K562 (cell line): ENCODE measurements around the gene ZNF433. TPM values are rescaled to one million over a fixed set of nuclear protein-coding genes. Genes with fewer than 3 reads are reported as not detected.

ENCODE experiments used
- ATAC-seq: fragments of 200-7000 bp; cut with Tn5 transposase; 3 replicates; pipeline ENCODE4 v1.9.1; 2020; ENCODE audit warnings: moderate library complexity
- BruUV-seq: library from RNA; stranded (reverse); fragments of 400-500 nt; replicated peaks from 2 replicates; lab custom pipeline; 2021; lab: Mats Ljungman, UMichigan
- CTCF ChIA-PET: fragments of 300-600 bp; formaldehyde crosslinking; extraction: SDS; loops from one replicate; lab custom pipeline; 2021; ENCODE audit warnings: low intra/inter-chr PET ratio; lab: Yijun Ruan, JAX
- POLR2A ChIA-PET: fragments of 300-600, 350-650 bp; sonication (Branson Sonifier 250); formaldehyde crosslinking; extraction: SDS; loops from one replicate; lab custom pipeline; 2021; ENCODE audit warnings: antibody characterized with exemption, inconsistent platforms; lab: Yijun Ruan, JAX
- DNase-seq, 4 experiments: peaks; one replicate each; pipeline versions ENCODE4 v3.0.0 to v3.0.0-alpha.2; 2011 to 2018; ENCODE audit warnings: low spot score in 3 of 4, mixed read lengths in 3 of 4; ENCODE audit errors: extremely low read depth in 1 of 4
- FAIRE-seq: peaks from 2 replicates; lab custom pipeline; 2011; peaks lifted over from hg19 to GRCh38; lab: Jason Lieb, UNC
- H2AFZ ChIP-seq: 2 replicates; pipeline ENCODE4 v1.6.0; 2011; ENCODE audit warnings: low read depth, low read length, control low read depth, inconsistent platforms
- H3K27ac ChIP-seq: fragments of 200-600 bp; 3 replicates; pipeline ENCODE4 v1.8.0; 2011; ENCODE audit warnings: low read depth, mild to moderate bottlenecking, control low read depth, inconsistent platforms, low read length, moderate library complexity, mixed read lengths; ENCODE audit errors: extremely low read depth
- H3K27me3 ChIP-seq, 2 experiments: fragments of 300-600 bp in 1 of 2; 2 replicates in 1 of 2; 3 replicates in 1 of 2; pipeline versions ENCODE4 v1.6.0 to v1.8.0; 2011; ENCODE audit warnings: inconsistent platforms in 2 of 2, low read length in 2 of 2, mild to moderate bottlenecking in 1 of 2, mixed read lengths in 1 of 2, moderate library complexity in 1 of 2; ENCODE audit not compliant: control insufficient read depth in 2 of 2, insufficient read depth in 2 of 2
- H3K36me3 ChIP-seq: fragments of 300-600 bp; 3 replicates; pipeline ENCODE4 v1.8.0; 2011; ENCODE audit warnings: mild to moderate bottlenecking, low read length, inconsistent platforms; ENCODE audit not compliant: control insufficient read depth, insufficient read depth
- H3K4me1 ChIP-seq, 2 experiments: fragments of 200-600 bp in 1 of 2; replicated peaks in 1 of 2; 2 replicates in 1 of 2; 3 replicates in 1 of 2; pipeline versions ENCODE4 v1.5.1 to v1.8.0; 2011; ENCODE audit warnings: inconsistent platforms in 2 of 2, low read length in 2 of 2, mild to moderate bottlenecking in 1 of 2, mixed read lengths in 1 of 2, moderate library complexity in 1 of 2; ENCODE audit not compliant: control insufficient read depth in 2 of 2, insufficient read depth in 2 of 2
- H3K4me2 ChIP-seq: 2 replicates; pipeline ENCODE4 v1.6.1; 2011; ENCODE audit warnings: low read length, control low read depth, inconsistent platforms, mixed read lengths; ENCODE audit not compliant: insufficient read depth
- H3K4me3 ChIP-seq: fragments of 200-600 bp; sonication (generic), shearing (Covaris generic); 2 replicates; pipeline ENCODE4 v1.5.1; 2016; ENCODE audit warnings: control low read depth, inconsistent platforms
- H3K79me2 ChIP-seq: fragments of 200-600 bp; 3 replicates; pipeline ENCODE4 v1.8.0; 2011; ENCODE audit warnings: low read length, inconsistent platforms; ENCODE audit not compliant: control insufficient read depth, insufficient read depth
- H3K9ac ChIP-seq, 2 experiments: 2 replicates each; pipeline versions ENCODE4 v1.6.0 to v1.6.1; 2011; ENCODE audit warnings: low read depth in 2 of 2, low read length in 2 of 2, control low read depth in 1 of 2, inconsistent platforms in 1 of 2, mild to moderate bottlenecking in 1 of 2, mixed read lengths in 1 of 2; ENCODE audit not compliant: insufficient read depth in 1 of 2
- H3K9me1 ChIP-seq: one replicate; pipeline ENCODE4 v1.6.0; 2011; ENCODE audit warnings: inconsistent platforms, mild to moderate bottlenecking, low read length, moderate library complexity; ENCODE audit not compliant: control insufficient read depth, insufficient read depth
- H3K9me3 ChIP-seq: replicated peaks from 2 replicates; pipeline ENCODE4 v1.5.1; 2011; ENCODE audit warnings: low read depth, low read length, inconsistent platforms; ENCODE audit not compliant: control insufficient read depth, insufficient read depth
- H4K20me1 ChIP-seq: replicated peaks from 2 replicates; pipeline ENCODE4 v1.6.1; 2011; ENCODE audit warnings: low read length, inconsistent platforms, mixed read lengths; ENCODE audit not compliant: control insufficient read depth, insufficient read depth
- CBFA2T2 ChIP-seq: fragments of 450-650 bp; conservative IDR thresholded peaks from 2 replicates; pipeline ENCODE4 v1.6.1; 2017; ENCODE audit warnings: mild to moderate bottlenecking
- CC2D1A ChIP-seq: fragments of 450-650 bp; IDR thresholded peaks from 2 replicates; pipeline ENCODE4 v1.6.1; 2017; ENCODE audit warnings: mild to moderate bottlenecking
- CEBPG ChIP-seq, 3 experiments: fragments of 200-800 bp in 1 of 3; sonication (Bioruptor generic) in 1 of 3; sonication (generic) in 1 of 3; formaldehyde crosslinking in 1 of 3; IDR thresholded peaks in 2 of 3; conservative IDR thresholded peaks in 1 of 3; 2 replicates each; pipeline versions ENCODE4 v1.6.1 to v1.8.0; 2016 to 2022; ENCODE audit warnings: missing compliant biosample characterization in 2 of 3, missing genetic modification characterization in 2 of 3, mild to moderate bottlenecking in 1 of 3, missing genetic modification reagents in 1 of 3
- HDGF ChIP-seq: fragments of 450-650 bp; IDR thresholded peaks from 2 replicates; pipeline ENCODE4 v1.6.1; 2016
- MEF2A ChIP-seq: IDR thresholded peaks from 2 replicates; pipeline ENCODE4 v1.6.1; 2011; ENCODE audit warnings: low read depth, mild to moderate bottlenecking, low read length, moderate library complexity; ENCODE audit not compliant: control insufficient read depth
- NFATC3 ChIP-seq: fragments of 450-650 bp; IDR thresholded peaks from 2 replicates; pipeline ENCODE4 v1.6.1; 2017; ENCODE audit warnings: mild to moderate bottlenecking
- NFYB ChIP-seq: IDR thresholded peaks from 2 replicates; pipeline ENCODE4 v1.6.1; 2011; ENCODE audit warnings: mild to moderate bottlenecking, moderate library complexity; ENCODE audit not compliant: insufficient read length; ENCODE audit errors: extremely low read depth
- PRMT5 ChIP-seq: sonication (generic); formaldehyde crosslinking; IDR thresholded peaks from 2 replicates; pipeline ENCODE4 v1.5.0; 2020; ENCODE audit warnings: missing genetic modification reagents
- PRPF4 ChIP-seq: fragments of 200-400 bp; formaldehyde crosslinking; IDR thresholded peaks from one replicate; pipeline ENCODE4 v1.6.1; 2017; ENCODE audit warnings: low read length, low read depth, mild to moderate bottlenecking; ENCODE audit not compliant: insufficient read depth, poor library complexity, severe bottlenecking
- PYGO2 ChIP-seq: fragments of 450-650 bp; IDR thresholded peaks from 2 replicates; pipeline ENCODE4 v1.6.1; 2016; ENCODE audit warnings: mild to moderate bottlenecking, missing genetic modification characterization, moderate library complexity, missing compliant biosample characterization
- RFX5 ChIP-seq: IDR thresholded peaks from 2 replicates; pipeline ENCODE4 v1.6.1; 2011; ENCODE audit warnings: low read depth, mild to moderate bottlenecking, improper control_type of control experiment, low read length
- SRSF9 ChIP-seq: fragments of 200-400 bp; formaldehyde crosslinking; IDR thresholded peaks from 2 replicates; pipeline ENCODE4 v1.6.1; 2017; ENCODE audit warnings: low read depth, low read length, borderline replicate concordance
- ZNF316 ChIP-seq: fragments of 450-650 bp; IDR thresholded peaks from 2 replicates; pipeline ENCODE4 v1.6.1; 2016
- ZNF507 ChIP-seq: conservative IDR thresholded peaks from 2 replicates; pipeline ENCODE4 v1.6.1; 2017; ENCODE audit warnings: missing genetic modification characterization, missing compliant biosample characterization
- ZSCAN29 ChIP-seq: fragments of 450-650 bp; IDR thresholded peaks from 2 replicates; pipeline ENCODE4 v1.6.1; 2017
- WGBS: fragments of 100-300 bp; shearing (Covaris generic); methylation state at CpG from one replicate; pipeline ENCODE4 v1.1.6; 2016; ENCODE audit warnings: low coverage, mixed read lengths; ENCODE audit not compliant: insufficient coverage; ENCODE audit errors: missing lambda C conversion rate; 5-methylcytosine and 5-hydroxymethylcytosine counted together
- in situ Hi-C: fragments of 300-500 bp; cut with MboI; formaldehyde crosslinking; loops from 4 replicates; pipeline ENCODE4 v1.15.0; 2018; ENCODE audit warnings: inconsistent platforms, mixed read lengths
- intact Hi-C: fragments of 100-400 bp; cut with micrococcal nuclease; formaldehyde crosslinking; loops from 2 replicates; pipeline ENCODE4 v1.14.2; 2022
- polyA plus RNA-seq, 8 experiments: library from polyadenylated mRNA; depleted of rRNA in 4 of 8; stranded (reverse) in 5 of 8; unstranded in 3 of 8; fragments of >200 nt; fragmentation: Nextera tagmentation in 2 of 8; fragmentation: Illumina TruSeq in 1 of 8; extraction: Ambion mirVana in 2 of 8; extraction: Trizol in 1 of 8; gene quantifications; 2 replicates each; pipeline versions ENCODE4 v1.2.1 to v1.2.3, GENCODE V29; 2011 to 2014; ENCODE audit warnings: inconsistent platforms in 1 of 8, missing spikeins in 1 of 8
- total RNA-seq, 7 experiments: library from RNA; depleted of rRNA in 6 of 7; stranded (reverse); fragments of >200 nt in 6 of 7; fragmentation: Illumina TruSeq in 2 of 7; extraction: Trizol in 2 of 7; gene quantifications; 2 replicates each; pipeline versions ENCODE4 v1.2.1 to v1.2.3, GENCODE V29; 2011 to 2021; ENCODE audit warnings: low replicate concordance in 1 of 7
- TF ChIP-seq, protein P1 (sequence below): fragments of 250-450 bp; sonication (Bioruptor Pico); IDR thresholded peaks from 2 replicates; pipeline ENCODE4 v1.8.0; 2022; ENCODE audit warnings: moderate library complexity, mild to moderate bottlenecking, inconsistent platforms

ZNF433 gene
- total and polyA plus RNA-seq, 9 of the 15 experiments (the other 6 are each of a cell fraction or from before 2014, with no cell fraction given) = 2.0 to 4.1 (median 2.9) TPM

DNA sequence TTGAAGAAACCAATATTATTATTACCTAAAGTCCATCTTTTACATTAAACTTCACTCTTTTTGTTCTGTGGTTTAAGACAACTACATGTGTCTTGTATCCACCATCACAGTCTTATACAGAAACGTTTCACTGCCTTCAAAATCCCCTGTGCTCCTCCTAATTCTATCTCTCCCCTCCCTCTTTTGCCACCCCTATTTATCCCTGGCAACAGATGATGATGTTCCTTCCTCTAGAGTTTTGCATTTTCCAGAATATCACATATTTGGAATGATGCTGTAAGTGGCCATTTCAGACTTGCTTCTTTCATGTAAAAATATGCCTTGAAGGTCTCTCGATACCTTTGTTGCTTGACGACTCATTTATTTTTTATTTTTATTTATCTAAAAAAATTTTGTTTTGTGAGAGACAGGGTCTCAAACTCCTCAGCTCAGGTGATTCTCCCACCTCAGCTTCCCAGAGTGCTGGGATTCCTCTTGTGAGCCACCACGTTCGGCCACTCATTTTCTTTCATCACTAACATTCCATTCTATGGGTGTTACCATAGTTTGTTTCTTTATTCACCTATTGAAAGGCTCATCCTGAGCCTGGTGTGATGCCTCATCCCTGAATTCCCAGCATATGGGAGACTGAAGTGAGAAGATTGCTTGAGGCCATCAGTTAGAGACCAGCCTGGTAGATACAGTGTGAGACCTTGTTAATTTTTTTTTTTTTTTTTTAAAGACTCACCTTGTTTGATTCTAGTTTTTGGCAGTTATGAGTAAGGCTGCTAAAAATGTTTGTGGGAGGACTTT is 62.3 kb downstream of the ZNF433 start:
- ChIA-PET CTCF (no interaction called here), POLR2A (no interaction called here)
- no TSS peak for BruUV-seq
- Histone ChIP-seq H2AFZ (no peak overlapping the region), H3K9me3 (peaks cover 2% of the 10 kb centered on the region; the same call in 1 of the 2 replicates), H3K27me3 (no peaks in the 10 kb centered on the region), H3K4me1 (no peaks in the 10 kb centered on the region), H3K36me3 (no peaks in the 10 kb centered on the region)
- ATAC-seq (no peak), FAIRE-seq (no peak)
- intact Hi-C loops = no loop called here
- TF ChIP-seq RFX5 (peak; percentile 66; the same call in 1 of the 2 replicates), SRSF9 (no peak)
- TF ChIP-seq, all 486 proteins: peak for 1
- in situ Hi-C loops = no loop called here
- Histone ChIP-seq H3K9me1 (no peaks in the 10 kb centered on the region), H3K79me2 (no peaks in the 10 kb centered on the region), H4K20me1 (no peaks in the 10 kb centered on the region), H3K4me2 (no peak overlapping the region), H3K27ac (no peak overlapping the region), H3K9ac (no peak overlapping the region), H3K4me3 (no peak overlapping the region)
- DNase-seq = no peak
- 0% methylated on average over 5 of the region's 5 CpGs for WGBS

DNA sequence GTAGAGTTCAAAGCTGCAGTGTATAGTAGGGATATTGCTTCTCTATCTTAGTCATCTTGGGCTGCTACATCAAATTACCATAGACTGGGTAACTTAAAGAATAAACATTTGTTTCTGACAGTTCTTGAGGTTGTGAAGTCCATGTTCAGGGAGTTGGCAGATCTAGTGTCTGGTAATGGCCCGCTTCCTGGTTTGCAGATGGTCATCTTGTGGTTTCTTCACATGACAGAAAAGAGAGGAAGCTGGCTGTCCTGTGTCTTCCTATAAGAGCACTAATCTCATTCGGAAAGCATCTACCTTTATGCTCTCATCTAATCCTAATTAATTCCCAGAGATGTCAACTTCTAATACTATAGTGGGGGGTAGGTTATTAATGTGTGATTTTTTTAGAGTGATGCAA is 64.4 kb downstream of the ZNF433 start:
- Histone ChIP-seq H3K36me3 (no peaks in the 10 kb centered on the region), H3K9me1 (no peaks in the 10 kb centered on the region), H3K9ac (no peak overlapping the region), H3K9me3 (no peaks in the 10 kb centered on the region), H3K4me1 (no peaks in the 10 kb centered on the region), H3K79me2 (no peaks in the 10 kb centered on the region), H4K20me1 (no peaks in the 10 kb centered on the region), H3K4me2 (no peak overlapping the region), H3K4me3 (no peak overlapping the region), H3K27ac (no peak overlapping the region), H2AFZ (no peak overlapping the region), H3K27me3 (no peaks in the 10 kb centered on the region)
- CTCF ChIA-PET = no interaction called here
- DNase-seq (no peak), ATAC-seq (no peak), FAIRE-seq (no peak)
- WGBS = 6% methylated on average over 2 of the region's 2 CpGs
- POLR2A ChIA-PET = interaction anchor here (0.6 kb wide), 2 partner anchors 529 to 812 kb away, joined by 3 read pairs; no protein-coding TSS in a partner anchor
- intact Hi-C loops = no loop called here
- in situ Hi-C loops = no loop called here
- BruUV-seq = no TSS peak
- TF ChIP-seq CC2D1A = no peak
- TF ChIP-seq ZNF507 (tag) = no peak
- TF ChIP-seq PRPF4 = no peak
- no peak for TF ChIP-seq CBFA2T2
- TF ChIP-seq CEBPG (CRISPR knock-in tag; IDR thresholded peaks at IDR 0.05) = no peak
- TF ChIP-seq CEBPG (tag; conservative IDR thresholded peaks at IDR 0.05 in 1 of 2, IDR thresholded peaks at IDR 0.05 in 1 of 2) = no peak
- no peak for TF ChIP-seq PYGO2 (tag)
- TF ChIP-seq MEF2A = no peak
- no peak for TF ChIP-seq PRMT5 (CRISPR knock-in tag)
- no peak for TF ChIP-seq HDGF
- no peak for TF ChIP-seq NFATC3
- TF ChIP-seq ZNF316 = no peak
- TF ChIP-seq, protein P1, sequence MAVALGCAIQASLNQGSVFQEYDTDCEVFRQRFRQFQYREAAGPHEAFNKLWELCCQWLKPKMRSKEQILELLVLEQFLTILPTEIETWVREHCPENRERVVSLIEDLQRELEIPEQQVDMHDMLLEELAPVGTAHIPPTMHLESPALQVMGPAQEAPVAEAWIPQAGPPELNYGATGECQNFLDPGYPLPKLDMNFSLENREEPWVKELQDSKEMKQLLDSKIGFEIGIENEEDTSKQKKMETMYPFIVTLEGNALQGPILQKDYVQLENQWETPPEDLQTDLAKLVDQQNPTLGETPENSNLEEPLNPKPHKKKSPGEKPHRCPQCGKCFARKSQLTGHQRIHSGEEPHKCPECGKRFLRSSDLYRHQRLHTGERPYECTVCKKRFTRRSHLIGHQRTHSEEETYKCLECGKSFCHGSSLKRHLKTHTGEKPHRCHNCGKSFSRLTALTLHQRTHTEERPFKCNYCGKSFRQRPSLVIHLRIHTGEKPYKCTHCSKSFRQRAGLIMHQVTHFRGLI (CRISPR knock-in tag) = no peak
- TF ChIP-seq NFYB = no peak
- no peak for TF ChIP-seq ZSCAN29
